NK-92 (cell line): ENCODE measurements around the gene TEX26.
"Not testable (repeated sequence)": the region's sequence is repeated elsewhere in the genome, so short reads cannot be mapped to it uniquely, and the experiment has no call there.

Experiments used
- DNase-seq: peaks from one replicate; lab custom pipeline; 2025; ENCODE audit not compliant: unreplicated experiment; lab: John Stamatoyannopoulos, UW

The TEX26 gene

GRCh38 chr13:30918662-30919405 is 13.6 kb upstream of the TEX26 start:
- no peak for DNase-seq

DNA sequence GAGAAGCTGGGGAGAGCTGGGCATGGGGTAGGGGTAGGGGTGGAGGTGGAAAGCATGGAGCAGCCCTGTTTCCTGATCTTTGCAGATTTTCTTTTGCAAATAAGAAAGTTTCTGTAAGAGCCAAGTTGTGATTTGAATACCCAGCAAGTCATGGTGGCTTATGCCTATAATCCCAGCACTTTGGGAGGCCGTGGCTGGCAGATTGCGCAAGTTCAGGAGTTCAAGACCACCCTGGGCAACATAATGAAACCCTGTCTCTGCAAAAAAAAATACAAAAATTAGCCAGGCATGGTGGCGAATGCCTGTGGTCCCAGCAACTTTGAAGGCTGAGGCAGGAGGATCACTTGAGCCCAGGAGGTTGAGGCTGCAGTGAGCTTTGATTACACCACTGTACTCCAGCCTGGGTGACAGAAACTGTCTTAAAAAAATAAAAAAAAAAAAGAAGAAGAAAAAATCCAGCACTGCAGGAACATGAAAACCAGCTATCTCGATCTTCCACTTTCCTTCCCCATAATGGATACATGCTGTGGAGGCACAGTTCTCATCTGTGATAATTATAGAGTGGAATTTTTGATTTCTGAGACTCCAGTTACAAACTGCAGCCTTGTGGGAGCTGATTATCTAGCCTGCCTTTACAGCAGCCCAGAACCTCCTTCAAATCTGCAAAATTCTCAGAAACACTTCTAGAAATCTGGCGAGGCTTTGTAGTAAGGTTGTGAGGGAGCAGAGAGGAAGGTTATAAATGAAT is 12.1 kb upstream of the TEX26 start:
- no peak for DNase-seq

GRCh38 chr13:30923418-30923817 is 9.0 kb upstream of the TEX26 start:
- DNase-seq = no peak

GRCh38 chr13:30924721-30925120 is 7.7 kb upstream of the TEX26 start:
- no peak for DNase-seq

- DNase-seq = no peak
Observed at GRCh38 chr13:30925429-30925828, 7.0 kb upstream of the TEX26 start.

DNA sequence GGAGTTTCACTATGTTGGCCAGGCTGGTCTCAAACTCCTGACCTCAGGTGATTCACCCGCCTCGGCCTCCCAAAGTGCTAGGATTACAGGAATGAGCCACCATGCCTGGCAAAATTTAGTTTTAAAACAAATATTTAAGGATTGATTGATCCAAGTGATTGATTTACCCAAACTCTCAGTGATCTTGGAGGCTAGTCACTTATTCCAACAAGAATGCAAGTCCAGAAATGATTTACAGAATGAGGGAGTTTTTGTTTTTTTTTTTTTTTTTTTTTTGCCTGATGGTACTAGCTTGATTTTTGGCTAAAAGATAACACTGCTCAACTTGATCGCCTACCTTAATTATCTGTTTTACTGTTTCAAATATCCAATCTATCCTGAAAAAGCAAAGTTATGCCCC is 5.7 kb upstream of the TEX26 start:
- DNase-seq = no peak

DNA sequence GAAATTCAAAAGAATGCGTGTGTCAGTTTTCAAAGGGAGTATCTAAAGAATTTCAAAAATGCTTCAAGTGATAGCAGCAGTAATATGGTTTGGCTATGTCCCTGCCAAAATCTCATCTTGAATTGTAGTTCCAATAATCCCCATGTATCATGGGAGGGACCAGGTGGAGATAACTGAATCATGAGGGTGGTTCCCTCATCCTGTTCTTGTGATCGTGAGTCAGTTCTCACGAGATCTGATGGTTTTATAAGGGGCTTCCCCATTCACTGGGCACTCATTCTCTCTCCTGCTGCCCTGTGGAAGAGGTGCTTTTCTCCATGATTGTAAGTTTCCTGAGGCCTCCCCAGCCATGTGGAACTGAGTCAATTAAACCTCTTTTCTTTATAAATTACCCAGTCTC is 5.3 kb upstream of the TEX26 start:
- DNase-seq = not testable (repeated sequence)

GRCh38 chr13:30927595-30927994 is 4.9 kb upstream of the TEX26 start:
- no peak for DNase-seq

GRCh38 chr13:30928978-30929377 is 3.5 kb upstream of the TEX26 start:
- no peak for DNase-seq

DNA sequence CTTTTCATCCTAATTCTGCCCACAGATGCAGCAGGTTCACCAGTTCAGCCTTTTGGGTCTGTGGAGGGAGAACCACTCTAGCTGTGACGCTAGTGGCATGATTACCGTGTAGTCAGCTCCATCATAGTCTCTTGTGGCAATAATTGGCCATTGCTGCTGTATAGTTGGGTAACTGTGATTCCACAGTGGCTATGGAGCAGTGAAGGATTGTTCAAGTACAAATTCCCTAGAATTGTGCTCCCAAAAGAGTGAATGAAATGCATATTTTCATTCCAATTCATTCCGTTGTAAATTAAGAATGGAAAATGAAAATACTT is 856 bp downstream of the TEX26 start:
- DNase-seq = no peak

DNA sequence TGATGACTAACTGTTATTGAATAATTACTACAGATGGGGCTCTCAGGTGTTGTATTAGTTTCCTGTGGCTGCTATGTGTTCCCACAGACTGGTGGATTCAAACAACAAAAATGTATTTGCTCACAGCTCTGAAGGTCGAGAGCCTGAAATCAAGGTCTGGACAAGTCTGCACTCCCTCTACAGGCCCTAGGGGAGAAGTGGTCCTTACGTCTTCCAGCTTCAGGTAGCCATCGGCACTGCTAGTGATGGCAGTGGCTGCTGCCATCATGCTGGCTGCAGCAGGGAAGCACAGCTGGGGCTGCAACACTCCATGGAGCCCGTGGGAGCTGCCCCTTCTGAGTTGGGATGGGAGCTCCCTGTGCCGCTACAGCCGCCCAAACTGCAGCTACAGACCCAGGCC is 1.9 kb downstream of the TEX26 start:
- no peak for DNase-seq

DNA sequence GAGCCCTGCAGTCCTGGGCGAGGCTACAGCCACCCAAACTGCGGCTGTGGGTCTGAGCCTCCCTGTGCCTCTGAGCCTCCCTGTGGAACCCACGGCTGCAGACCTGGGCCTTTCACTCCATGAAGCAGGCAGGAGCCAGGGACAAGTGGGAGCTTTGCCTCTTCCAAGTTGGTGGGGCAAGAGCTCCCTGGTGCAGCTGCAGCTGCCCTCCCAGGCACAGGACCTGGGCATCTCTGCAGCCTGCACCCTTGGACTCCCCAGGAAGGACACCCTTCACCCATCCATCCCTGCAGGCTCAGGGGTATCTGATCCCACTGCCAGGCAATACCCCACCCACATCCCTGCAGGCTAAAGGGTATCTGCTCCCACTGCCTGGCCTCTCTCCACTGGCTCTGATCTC is 2.3 kb downstream of the TEX26 start:
- no peak for DNase-seq

GRCh38 chr13:30936971-30937370 is 4.5 kb downstream of the TEX26 start:
- no peak for DNase-seq

- DNase-seq = no peak
Observed at GRCh38 chr13:30943881-30944280, 11.4 kb downstream of the TEX26 start.

- no peak for DNase-seq
Observed at GRCh38 chr13:30957258-30957943, 24.9 kb downstream of the TEX26 start.

- no peak for DNase-seq
Observed at GRCh38 chr13:30959678-30960077, 27.2 kb downstream of the TEX26 start.

DNA sequence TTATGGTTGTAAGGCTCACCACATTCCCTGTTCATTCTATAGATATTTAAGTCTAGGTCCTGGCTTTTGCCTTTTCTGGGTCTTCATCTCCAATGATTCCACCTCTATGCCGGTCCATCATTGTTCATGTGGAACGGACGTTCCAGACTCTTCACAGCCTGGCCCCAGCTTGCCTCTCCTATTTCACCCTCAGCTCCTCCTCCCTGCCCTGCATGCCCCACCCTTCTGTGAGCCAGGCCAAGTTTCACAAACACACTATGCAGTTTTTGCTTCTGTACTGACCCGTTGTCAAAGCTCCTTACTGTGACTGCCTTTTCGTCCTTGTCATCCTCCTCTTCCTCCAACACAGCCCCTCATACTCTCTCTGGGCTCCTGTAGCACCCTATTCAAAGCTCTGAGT is 31.3 kb downstream of the TEX26 start:
- DNase-seq = no peak

DNA sequence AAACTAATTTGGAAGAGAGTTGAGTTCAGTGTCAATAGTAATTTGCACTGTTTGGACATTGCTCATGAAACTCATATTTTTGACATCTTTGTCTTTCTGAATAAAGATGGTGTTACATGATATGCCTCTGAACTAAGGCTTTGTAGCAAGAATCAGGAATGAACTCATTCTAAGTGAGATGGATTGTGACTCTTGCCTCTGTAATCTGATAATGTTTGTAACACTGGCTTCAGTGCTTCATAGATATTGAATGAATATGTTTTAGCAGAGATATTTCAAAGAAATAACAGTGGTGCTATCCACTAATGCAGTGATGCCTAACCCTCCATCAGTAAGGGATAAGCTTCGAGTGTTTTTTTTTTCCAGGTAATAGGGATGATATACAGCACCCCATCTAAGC is 32.9 kb downstream of the TEX26 start:
- no peak for DNase-seq

DNA sequence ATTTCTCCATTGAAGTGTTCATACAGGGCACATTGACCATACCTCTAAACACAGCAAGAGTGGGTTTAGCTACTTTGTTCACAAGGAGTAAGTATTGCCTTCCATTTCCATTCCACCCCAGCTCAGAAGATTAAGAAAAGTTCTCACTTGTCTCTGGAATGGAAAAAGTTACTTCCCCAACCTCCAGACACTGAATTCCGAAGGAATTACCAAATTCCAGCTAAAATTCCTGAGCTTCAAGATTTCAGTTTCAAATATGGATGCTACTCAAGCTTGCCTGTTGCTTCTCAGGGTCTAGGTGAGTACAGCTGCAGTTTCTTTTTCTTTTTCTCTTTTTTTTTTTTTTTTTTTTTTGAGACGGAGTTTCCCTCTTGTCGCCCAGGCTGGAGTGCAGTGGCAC is 33.6 kb downstream of the TEX26 start:
- DNase-seq = no peak

- no peak for DNase-seq
Observed at GRCh38 chr13:30968846-30969245, 36.4 kb downstream of the TEX26 start.

DNA sequence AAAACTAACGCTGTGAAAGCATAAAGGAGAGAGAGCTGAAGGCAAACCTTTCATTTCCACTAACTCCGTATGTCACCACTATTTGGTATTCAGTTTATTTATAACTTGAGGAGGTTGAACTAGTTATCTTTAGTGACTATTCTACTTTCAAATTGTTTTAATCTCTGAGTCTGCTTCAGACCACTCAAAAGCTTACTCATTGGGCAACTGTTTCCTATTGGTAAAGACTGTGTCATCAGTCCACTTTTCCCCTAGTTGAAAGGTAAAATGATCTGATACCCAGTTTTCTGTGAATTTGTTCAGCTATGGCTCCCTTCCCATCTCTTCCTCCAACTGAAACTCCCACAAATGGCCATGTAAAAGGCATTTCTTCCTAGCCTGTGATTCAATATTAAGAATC is 39.1 kb downstream of the TEX26 start:
- DNase-seq = no peak

DNA sequence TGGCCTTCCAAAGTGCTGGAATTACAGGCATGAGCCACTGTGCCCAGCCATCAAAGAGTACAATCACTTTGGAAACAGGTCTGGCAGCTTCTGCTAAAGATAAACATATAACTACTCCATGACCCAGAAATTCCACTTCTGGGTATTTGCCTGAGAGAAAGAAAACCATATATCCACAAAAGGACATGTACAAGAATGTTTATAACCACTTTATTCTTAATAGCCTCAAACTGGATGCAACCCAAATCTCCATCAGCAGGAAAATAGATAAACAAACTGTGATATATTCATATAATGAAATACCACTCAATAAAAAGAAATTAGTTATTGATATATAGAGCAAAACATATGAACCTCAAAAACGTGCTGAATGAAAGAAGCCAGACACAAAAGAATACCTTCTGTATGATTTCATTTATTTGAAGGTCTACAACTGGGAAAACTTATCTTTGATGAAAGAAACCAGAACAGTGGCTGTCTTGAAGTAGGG is 40.5 kb downstream of the TEX26 start:
- DNase-seq = no peak
